GM10266 (cell line): ENCODE measurements around the gene C17orf58.
"Not testable (repeated sequence)": the region's sequence is repeated elsewhere in the genome, so short reads cannot be mapped to it uniquely, and the experiment has no call there.

Source experiments
- DNase-seq: peaks from one replicate; pipeline ENCODE4 v3.0.0; 2012; ENCODE audit errors: extremely low spot score
- CTCF ChIP-seq: IDR thresholded peaks from 2 replicates; pipeline ENCODE4 v1.5.1; 2012; ENCODE audit warnings: mild to moderate bottlenecking, low read depth; ENCODE audit not compliant: control insufficient read depth, insufficient read depth; ENCODE audit errors: missing control alignments

The C17orf58 gene

GRCh38 chr17:68029512-68030215 is 33.4 kb upstream of the C17orf58 start:
- no peak for TF ChIP-seq CTCF
- DNase-seq: no peak

GRCh38 chr17:68022547-68022946 is 26.3 kb upstream of the C17orf58 start:
- not testable (repeated sequence) for DNase-seq

- no peak for DNase-seq
- TF ChIP-seq CTCF: no peak
Observed at GRCh38 chr17:68021963-68022362, 25.7 kb upstream of the C17orf58 start.

- DNase-seq: not testable (repeated sequence)
Observed at GRCh38 chr17:68020791-68021190, 24.5 kb upstream of the C17orf58 start.

GRCh38 chr17:68020409-68020756 is 24.1 kb upstream of the C17orf58 start:
- TF ChIP-seq CTCF: no peak
- peak; percentile 40 for DNase-seq

GRCh38 chr17:68019675-68020408 is 23.6 kb upstream of the C17orf58 start:
- peak; percentile 36 for TF ChIP-seq CTCF
- peak; percentile 93 for DNase-seq

GRCh38 chr17:68019336-68019674 is 23.0 kb upstream of the C17orf58 start:
- TF ChIP-seq CTCF: no peak

GRCh38 chr17:68018493-68018892 is 22.2 kb upstream of the C17orf58 start:
- not testable (repeated sequence) for DNase-seq

More at GRCh38 chr17:68019336-68019674, 23.0 kb upstream of the C17orf58 start:
- no peak for DNase-seq

- DNase-seq: no peak
- TF ChIP-seq CTCF: no peak
Observed at GRCh38 chr17:68016838-68017237, 20.6 kb upstream of the C17orf58 start.
